HG02678 (cell line): ENCODE data around the gene ARHGEF33.
"Not testable (repeated sequence)": the region's sequence is repeated elsewhere in the genome, so short reads cannot be mapped to it uniquely, and the experiment has no call there.

Experiments used
- ATAC-seq: cut with Tn5 transposase; IDR thresholded peaks from one replicate; pipeline ENCODE4 v1.9.1; 2021; ENCODE audit warnings: mild to moderate bottlenecking, moderate library complexity; ENCODE audit not compliant: unreplicated experiment

Gene ARHGEF33

DNA sequence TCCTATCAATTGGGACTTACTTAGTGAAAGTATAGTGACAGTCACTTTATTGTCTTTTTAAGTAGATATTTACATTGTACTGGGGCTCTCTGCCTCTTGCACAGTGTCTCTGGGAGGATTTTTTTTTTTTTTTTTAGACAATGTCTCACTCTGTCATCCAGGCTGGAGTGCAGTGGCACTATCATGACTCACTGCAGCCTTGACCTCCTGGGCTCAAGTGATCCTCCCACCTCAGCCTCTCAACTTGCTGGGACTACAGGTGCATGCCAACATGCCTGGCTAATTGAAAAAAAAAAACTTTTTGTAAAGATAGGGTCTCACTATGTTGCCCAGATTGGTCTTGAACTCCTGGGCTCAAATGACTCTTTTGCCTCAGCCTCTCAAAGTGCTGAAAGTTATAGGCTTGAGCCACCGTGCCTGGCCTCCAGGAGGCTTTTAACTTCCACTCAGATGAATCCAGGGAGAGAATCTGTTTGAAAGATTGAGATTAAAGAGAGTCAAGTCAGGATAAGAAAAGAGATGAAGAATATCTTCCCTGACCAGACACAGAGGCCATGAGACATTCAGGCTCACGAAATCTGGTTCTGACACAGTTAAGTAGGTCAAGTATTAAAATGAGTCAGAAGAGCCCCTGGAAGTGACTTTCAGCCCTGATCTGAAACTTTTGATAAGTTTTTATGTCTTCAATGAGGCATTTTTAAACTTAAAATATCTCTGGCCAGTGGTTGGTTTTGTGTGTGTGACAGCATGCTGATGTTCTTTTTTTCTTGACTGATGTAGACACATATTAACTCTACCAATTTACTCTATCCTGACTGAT is 18.3 kb downstream of the ARHGEF33 start:
- ATAC-seq = peak; percentile 86

DNA sequence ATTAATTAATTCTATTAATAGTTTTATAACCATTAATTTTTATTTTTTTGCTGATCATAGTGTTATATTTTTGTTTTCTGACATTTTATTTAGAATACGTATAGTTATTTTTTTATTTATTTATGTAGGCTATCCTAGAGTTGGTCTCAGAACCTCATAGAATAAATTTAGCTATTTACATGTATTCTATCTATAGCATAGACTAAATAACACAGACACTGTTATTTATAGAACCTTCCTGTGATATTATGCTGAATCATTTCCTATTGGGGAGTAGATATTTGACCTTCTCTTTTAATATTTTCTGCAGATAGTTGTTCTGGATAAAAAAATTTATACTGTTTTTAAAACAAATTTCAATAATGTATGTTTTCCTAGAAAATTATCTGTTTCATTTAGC is 20.2 kb downstream of the ARHGEF33 start:
- no peak for ATAC-seq

DNA sequence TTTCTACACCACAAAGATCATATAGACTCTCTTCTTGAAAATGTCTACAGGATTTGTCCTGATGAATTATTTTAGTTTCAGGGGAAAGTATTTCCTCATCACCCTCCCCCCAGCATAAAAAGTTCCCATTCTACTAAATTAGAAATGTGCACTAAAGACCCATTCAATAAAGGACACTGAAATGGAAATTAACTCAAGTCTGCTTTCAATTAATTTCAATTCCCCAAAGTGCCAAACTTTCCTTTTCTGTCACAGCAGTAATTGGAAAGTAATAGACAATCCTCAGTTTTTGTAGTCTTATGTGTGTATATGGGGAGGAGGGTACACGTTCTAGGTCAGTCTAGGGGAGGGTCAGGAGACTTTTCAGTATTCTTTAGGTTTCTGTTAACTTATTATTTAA is 21.5 kb downstream of the ARHGEF33 start:
- no peak for ATAC-seq

DNA sequence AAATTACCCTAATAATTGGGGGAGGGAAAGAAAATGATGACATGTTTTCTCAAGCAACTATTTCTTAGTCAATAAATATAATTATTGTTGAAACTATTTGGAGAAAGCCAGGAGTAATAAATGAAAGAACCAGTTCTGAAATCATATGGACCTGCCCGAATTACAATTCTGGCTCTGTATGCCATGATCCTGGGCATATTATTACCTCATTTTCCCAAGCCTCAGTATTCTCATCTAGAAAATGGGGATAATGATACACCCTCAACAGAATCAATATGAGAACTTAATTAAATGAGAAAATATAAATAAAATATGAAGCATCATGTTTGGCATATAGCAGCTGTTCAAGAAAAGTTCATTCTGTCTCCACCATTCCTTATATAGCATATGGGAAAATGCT is 22.9 kb downstream of the ARHGEF33 start:
- ATAC-seq = no peak

DNA sequence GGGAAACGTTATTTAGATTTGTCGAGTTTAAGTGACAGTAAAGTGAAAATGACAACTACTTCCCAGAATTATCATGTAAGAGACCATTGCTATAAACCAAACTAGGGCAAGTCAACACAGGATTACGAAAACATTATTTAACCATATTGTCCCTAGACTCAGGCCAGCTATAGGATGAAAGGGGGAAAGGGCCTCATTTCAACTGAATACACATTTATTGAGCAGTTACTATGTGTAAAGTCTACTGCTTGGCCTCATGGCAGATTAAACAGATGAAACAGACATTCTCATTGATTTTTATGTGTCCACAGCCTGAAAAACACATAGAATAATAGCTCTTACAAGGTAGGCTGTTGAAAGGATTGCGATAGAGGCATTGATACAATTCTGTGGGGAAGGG is 32.7 kb downstream of the ARHGEF33 start:
- no peak for ATAC-seq

DNA sequence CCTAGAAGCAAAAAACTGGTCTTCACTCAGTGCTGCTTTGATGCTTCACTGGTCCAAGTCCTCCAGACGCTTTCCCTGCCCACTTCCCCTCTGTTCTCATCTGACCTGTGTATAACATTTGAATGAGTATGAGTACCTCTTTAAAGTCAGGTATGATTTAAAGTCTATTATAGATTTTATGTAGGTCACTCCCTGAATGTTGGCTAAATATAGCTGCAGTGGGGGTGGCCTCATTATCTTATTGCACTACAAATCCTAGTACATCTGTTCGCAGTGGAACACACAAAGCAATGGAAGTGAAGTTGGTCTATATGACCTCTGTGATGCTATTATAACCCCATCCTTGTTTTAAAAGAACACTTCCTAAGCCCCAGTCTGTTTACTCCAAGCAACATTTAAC is 33.2 kb downstream of the ARHGEF33 start:
- ATAC-seq = no peak

DNA sequence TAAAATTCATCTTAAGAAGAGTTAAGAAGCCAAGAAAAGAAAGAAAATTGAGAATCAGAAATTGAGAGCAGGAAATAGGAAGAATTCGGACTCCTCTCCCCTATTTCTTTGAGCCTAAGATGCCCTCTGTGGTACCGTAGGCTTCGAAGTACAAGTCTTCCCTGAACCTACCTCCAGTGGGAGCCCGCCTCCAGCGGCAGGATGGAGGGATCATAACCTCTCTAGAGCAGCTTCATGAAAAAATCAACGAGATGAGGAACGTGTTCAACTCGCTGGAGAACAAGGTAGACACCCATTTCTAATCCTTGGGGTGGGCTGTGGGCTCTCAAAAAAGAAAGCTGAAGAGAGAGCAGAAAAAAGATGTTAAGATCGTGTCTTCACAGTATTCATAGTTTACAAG is 36.3 kb downstream of the ARHGEF33 start:
- no peak for ATAC-seq

DNA sequence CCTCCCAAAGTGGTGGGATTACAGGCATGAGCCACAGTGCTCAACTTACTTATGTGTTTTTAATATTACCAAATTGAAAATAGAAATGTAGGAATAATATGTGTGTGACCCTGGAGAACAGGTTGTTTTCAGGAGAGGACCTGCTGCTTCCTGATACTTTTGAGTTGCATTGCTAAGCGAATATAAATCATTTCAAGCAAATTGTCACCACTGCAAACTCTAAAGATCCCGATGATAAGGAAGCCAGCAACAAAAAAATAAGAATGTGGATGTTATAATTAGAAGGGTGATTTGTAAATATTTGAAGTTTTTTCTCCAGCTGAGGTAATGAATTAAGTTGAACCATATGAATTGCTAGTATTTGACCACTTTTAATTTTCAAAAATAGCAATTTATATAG is 40.9 kb downstream of the ARHGEF33 start:
- ATAC-seq = no peak

DNA sequence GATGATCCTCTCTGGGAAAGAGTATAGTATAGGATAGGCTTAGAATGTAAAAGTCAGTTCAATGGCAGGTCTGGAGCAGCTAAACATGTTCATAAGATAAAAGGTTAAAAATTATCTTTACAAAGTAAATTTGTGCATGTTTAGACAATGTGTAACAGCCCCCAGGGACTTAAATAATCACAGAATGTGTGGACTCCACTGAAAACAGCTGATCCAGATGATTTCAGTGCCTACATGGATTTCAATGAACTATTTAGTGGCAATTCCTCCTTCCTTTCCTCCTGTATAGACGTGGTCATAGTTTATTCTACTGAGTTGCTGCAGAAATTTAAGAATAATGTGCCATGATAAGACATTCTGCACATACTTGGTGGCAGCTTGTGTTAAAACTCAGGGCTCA is 42.9 kb downstream of the ARHGEF33 start:
- ATAC-seq = no peak

DNA sequence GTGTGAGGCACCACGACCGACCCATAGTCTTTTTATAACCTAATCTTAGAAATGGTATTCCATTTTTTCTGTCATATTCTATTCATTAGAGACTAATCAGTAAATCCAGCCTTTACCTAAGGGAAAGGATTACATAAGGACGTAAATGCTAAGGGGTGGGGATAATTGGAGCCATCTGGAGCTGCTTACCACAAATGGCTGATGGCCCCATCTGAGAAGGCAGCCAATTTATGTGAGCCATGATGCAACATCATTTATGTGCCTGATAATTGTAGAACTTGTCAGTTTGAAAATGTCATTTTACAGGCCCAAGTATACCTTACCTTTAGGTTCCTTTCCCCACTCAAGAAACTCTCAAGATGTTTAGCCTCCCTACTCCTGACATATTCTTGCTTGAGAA is 44.0 kb downstream of the ARHGEF33 start:
- no peak for ATAC-seq

DNA sequence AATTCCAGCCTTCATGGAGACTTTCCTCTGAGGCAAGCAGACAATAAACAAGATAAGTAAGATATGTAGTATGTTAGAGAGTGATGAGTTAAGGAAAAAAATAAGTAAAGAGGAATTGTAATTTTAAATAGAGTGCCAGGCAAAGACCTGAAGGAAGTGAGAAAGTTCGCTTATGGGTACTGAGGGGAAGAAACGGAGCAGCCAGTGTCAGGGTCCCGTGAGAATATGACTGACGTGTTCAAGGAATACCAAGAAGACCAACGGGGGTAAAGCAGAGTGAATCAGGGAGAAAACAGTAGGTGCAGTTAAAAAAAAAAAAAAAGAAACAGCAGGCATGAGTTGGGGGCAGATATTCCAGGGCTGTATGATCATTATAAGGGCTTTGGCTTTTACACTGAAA is 45.1 kb downstream of the ARHGEF33 start:
- ATAC-seq = no peak

DNA sequence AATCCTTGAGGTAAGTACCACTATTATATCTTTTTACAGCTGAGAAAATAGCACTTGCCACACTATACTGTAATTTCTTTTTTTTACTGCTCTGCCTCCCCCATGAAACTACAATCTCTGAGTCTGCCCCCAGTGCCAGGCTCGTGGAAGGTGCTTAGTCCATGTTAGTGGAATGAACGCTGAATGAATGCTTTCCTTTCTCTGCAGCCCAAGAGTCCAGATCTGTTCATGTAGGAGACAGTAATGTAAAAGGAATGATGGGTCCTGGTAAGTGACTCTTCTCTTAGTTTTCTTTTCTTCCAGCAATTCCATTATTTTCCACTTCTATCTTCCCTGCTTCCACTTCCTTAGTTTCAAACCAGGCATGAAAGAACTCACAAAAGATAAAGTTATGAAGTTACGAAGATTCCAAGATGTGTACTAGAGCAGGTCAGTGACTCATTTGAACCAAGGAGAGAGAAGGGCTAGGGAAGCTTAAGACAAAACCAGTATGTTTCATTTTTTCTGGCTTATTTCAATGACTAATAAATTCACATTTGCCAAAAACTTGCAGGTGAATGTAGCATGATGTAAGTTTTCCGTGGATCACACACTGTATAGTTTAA is 46.0 kb downstream of the ARHGEF33 start:
- no peak for ATAC-seq

DNA sequence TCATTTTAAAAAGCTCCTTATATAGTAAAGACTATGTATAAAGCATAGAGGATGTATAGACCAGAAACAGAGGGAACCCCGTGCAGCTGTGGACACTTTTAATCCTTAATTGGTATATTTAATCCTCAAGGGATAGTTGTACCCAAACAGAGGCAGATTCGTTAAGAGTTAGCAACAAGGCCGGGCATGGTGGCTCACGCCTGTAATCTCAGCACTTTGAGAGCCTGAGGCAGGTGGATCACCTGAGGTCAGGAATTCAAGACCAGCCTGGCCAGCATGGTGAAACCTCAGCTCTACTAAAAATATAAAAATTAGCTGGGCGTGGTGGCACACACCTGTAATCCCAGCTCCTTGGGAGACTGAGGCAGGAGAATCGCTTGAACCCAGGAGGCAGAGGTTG is 46.8 kb downstream of the ARHGEF33 start:
- not testable (repeated sequence) for ATAC-seq

DNA sequence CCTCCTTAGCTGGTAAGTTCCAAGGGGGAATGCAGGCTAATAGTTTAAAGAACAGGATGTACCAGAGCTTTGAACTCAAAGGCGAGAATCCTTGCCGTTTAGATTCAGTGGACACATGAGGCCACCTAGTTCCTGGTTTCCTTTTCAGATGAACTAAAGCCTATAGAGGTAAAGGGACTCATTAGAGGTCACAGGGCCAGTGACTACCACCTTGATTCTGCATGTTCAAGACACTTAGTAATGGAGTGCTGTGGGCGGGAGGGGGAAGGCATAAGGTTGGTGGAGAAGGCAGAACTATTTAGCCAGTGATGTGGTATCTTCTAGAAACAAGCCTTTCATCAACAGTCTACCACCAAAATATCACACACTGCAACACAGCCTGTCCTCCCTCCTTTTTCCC is 47.9 kb downstream of the ARHGEF33 start:
- ATAC-seq = no peak

DNA sequence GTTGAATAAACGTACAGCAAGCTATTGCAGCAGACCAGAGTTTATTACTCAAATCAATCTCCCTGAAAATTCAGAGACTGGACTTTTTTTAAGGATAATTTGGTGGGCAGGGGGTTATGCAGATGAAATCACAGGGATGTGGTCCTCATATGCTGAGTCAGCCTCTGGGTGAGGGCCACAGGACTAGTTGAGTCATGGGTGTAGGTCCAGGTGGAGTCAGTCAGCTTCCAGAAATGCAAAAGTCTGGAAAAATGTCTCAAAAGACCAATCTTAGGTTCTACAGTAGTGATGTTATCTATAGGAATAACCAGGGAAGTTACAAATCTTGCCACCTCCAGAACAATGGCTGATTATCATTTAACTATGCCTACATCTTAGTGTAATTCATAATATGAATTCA is 51.1 kb downstream of the ARHGEF33 start:
- no peak for ATAC-seq

DNA sequence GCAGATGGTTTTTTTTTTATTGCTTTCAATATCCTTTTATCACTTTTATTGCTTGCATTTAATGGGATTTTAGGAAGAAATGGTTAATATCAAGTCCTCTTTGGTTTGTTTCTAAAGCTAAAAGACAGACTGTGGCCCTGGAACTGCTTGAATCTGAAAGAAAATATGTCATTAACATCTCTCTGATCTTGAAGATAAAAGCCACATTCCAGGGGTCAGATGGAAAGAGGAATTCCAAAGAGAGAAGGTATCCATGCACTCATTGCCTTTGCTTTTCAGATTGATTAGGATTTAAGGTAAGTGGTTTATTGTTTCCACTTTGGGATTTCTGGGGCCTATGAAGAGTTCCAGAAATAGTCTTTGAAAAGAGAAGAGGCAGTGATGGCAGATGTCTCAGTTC is 54.1 kb downstream of the ARHGEF33 start:
- ATAC-seq = no peak

DNA sequence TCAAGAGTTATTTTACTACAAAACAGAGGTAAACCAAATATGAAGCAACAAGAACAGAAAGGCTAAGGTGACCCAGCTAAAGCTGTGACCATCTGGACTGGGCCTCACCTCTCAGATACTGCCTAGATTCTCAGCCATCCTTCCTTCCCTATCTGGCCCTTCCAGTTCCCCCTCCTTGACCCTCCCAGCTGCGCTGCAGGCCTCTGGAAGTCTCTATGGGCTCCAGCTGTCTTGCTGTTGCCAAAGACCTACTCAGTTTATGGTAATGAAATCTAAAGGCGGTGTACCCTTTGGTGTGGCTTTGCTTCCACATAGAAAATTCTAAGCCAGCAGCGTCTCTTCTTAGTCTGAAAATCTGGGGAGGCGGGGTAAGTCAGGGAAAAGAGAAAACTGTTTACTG is 55.7 kb downstream of the ARHGEF33 start:
- ATAC-seq = no peak

DNA sequence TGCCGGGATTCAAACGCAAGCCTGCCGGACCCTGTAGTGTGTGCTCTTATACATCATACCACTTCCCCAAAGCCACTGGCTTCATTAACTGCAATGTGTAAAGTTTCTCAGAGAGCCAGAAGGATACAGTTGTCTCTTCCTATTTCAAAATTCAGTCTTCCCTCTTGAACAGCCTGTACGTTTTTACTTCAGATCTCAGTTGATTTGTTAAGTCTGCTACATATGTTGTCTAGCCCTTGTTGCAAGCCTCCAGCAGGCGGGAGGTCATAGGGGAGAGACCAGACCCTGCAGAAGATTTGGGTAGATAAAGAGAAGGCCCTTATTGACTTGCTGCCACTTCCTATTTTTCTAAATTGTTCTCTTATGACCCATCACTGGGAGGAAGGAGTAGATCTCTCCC is 56.2 kb downstream of the ARHGEF33 start:
- no peak for ATAC-seq

DNA sequence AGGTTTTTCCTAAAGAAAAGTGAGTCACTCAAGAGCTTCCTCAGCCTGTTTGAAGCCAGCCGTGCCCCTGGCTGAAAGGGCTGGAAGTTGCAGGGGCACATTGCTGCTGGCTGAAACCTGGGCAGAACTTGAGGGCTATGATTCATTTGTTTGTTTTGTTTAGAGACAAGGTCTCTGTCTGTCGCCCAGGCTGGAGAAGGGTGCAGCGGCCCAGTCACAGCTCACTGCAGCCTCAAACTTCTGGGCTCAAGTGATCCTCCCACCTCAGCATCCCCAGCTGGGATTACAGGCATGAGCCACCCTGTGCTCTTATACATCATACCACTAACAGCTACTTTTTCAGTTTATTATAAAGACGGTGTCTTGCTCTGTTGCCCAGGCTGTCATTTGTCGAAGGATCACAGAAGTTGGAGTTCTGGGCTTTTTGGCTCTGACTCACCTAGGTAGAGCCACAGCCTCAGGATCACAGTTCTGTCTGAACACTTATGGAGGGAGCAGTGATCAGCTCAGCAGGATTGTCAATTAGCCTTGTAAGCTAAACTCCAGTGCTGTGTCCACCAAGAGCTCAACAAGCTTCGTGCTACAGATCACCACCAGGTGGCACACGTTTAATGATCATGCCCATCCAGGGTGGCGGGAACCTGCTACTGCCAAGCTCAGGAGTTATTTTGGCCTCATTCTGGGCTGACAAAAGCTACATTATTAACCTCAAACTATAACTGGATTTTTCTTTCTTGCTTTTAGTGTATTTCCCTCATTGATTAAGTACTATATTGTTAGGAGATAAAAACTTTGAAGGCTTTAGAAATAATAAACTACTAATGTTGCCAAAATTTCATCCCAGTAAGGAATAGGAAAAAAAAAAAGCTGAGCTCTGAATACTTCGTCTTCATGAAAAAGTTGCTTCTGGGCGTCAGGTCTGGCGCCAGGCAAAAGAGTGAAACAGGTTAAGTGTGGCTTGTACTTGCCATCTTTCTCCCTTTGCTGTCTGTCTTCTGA is 57.9 kb downstream of the ARHGEF33 start:
- peak; percentile 78 for ATAC-seq

DNA sequence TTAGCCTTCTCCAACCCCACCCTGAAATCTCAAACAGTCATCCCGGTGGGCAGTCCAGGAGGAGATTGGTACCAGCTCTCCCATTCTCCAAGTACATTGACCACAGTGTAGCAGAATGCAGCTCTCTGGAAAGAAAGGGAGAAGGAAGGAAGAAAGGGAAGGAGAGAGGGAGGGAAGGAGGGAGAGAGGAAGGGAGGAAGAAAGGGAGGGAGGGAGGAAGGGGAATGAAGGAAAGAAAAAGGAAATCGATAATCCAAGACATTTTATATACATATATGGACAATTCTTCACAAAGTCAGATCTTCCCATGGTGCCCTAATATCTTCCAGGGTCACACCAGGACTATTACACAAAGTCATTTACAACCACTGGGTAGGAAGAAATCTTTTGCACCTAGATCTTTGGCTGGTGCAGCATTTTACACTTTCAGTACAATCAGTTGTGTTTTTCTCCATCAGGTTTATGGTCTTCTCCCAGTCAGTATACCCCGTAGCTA is 58.8 kb downstream of the ARHGEF33 start:
- ATAC-seq = no peak

DNA sequence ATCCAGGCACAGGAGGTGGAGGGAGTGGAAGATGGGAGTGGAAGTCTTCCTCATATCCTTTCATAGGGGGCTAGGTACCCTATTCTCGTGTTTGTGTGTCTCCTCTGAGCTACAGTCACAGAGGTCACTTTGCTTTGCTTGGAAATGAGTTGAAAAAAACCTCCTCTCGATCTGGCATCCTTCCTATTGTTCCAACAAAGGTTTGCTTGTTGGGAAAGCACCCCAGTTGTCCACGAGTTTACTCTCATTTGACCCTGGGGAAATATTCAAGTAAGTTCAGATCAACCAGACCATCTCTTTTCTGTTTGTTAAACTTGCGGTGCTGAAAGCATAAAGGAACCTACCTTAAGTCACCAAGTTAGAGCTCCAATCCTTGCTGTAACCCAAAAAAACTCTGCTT is 59.3 kb downstream of the ARHGEF33 start:
- ATAC-seq = no peak
